AG04450 (cell line): Measurements from ENCODE around the gene CISD3. TPM values are rescaled to one million over a fixed set of nuclear protein-coding genes. Genes with fewer than 3 reads are reported as not detected.
A peak's percentile ranks its signal among the peaks of the same experiment; 100 is the strongest.

Experiments used
- CTCF ChIA-PET: fragments of 300-600, 350-600 bp; formaldehyde crosslinking; extraction: SDS; loops from one replicate; lab custom pipeline; 2022; ENCODE audit warnings: antibody characterized with exemption, inconsistent platforms; lab: Charles Lee
- POLR2A ChIA-PET: fragments of 350-600 bp; formaldehyde crosslinking; extraction: SDS; loops from one replicate; lab custom pipeline; 2021; ENCODE audit warnings: antibody characterized with exemption, inconsistent platforms; lab: Yijun Ruan, JAX
- DNase-seq: peaks from one replicate; pipeline ENCODE4 v3.0.0-alpha.2; 2011; ENCODE audit warnings: low read depth, low spot score
- H3K27ac ChIP-seq: one replicate; pipeline ENCODE4 v1.5.1; 2012; ENCODE audit warnings: low read depth, low read length, control low read depth
- H3K27me3 ChIP-seq: one replicate; pipeline ENCODE4 v1.6.0; 2012; ENCODE audit warnings: low read length; ENCODE audit not compliant: control insufficient read depth, insufficient read depth
- H3K4me3 ChIP-seq: 2 replicates; pipeline ENCODE4 v1.5.1; 2011; ENCODE audit warnings: mild to moderate bottlenecking, low read depth, low read length, control low read depth
- H3K9me3 ChIP-seq: 2 replicates; pipeline ENCODE4 v1.5.1; 2012; ENCODE audit warnings: low read length; ENCODE audit not compliant: control insufficient read depth, insufficient read depth
- CTCF ChIP-seq: IDR thresholded peaks from 2 replicates; pipeline ENCODE4 v1.5.1; 2011; ENCODE audit warnings: low read depth, low read length, control low read depth, inconsistent platforms
- polyA plus RNA-seq: library from polyadenylated mRNA; depleted of rRNA; stranded (reverse); fragments of >200 nt; gene quantifications from 2 replicates; pipeline ENCODE4 v1.2.3, GENCODE V29; 2011

CISD3 gene
- polyA plus RNA-seq, 1 experiment = 6.5 TPM

- CTCF ChIA-PET = interaction anchor here (0.6 to 2.3 kb wide), 3 partner anchors 24 to 278 kb away, joined by 3 to 6 read pairs (median 3); no protein-coding TSS in a partner anchor
- DNase-seq = no peak
- H3K27me3 ChIP-seq = no peaks in the 10 kb centered on the region
Observed at GRCh38 chr17:38704606-38705522, 25.3 kb upstream of the CISD3 start, which contains the start of gene MLLT6. Gene MLLT6, plus strand, starts transcription at chr17:38705273. Its CDS starts 360 bp downstream, at chr17:38705633.

GRCh38 chr17:38705523-38705802, 24.7 kb upstream of the CISD3 start:
- no peak overlapping the region for H3K27ac ChIP-seq
- POLR2A ChIA-PET = interaction anchor here (1.1 kb wide), 1 partner anchor 27 kb away, joined by 3 read pairs; no protein-coding TSS in a partner anchor
- CTCF ChIA-PET = interaction anchor here (1.0 to 2.3 kb wide), 2 partner anchors 24 to 30 kb away, joined by 3 to 6 read pairs; no protein-coding TSS in a partner anchor
- TF ChIP-seq CTCF = no peak
- no peaks in the 10 kb centered on the region for H3K27me3 ChIP-seq
- DNase-seq = no peak
- peak overlapping the region; percentile 69 for H3K4me3 ChIP-seq
- no peaks in the 10 kb centered on the region; the same call in 1 of the 2 replicates for H3K9me3 ChIP-seq

More at GRCh38 chr17:38704606-38705522, 25.3 kb upstream of the CISD3 start, which contains the start of gene MLLT6:
- Histone ChIP-seq H3K4me3 (peak within 1 kb of the TSS; percentile 71), H3K9me3 (no peaks in the 10 kb centered on the region; the same call in 1 of the 2 replicates), H3K27ac (peak within 1 kb of the TSS; percentile 81)
- TF ChIP-seq CTCF = no peak
- POLR2A ChIA-PET = interaction anchor here (0.6 to 1.1 kb wide), 2 partner anchors 17 to 27 kb away, joined by 3 to 6 read pairs; no protein-coding TSS in a partner anchor

- no peaks in the 10 kb centered on the region for H3K27me3 ChIP-seq
- ChIA-PET CTCF (interaction anchor here (1.0 to 2.3 kb wide), 4 partner anchors 23 to 38 kb away, joined by 3 to 6 read pairs (median 4); no protein-coding TSS in a partner anchor), POLR2A (no interaction called here)
- peak overlapping the region; percentile 69 for H3K4me3 ChIP-seq
- no peak for TF ChIP-seq CTCF
- H3K27ac ChIP-seq = peak overlapping the region; percentile 11
- no peak for DNase-seq
- no peaks in the 10 kb centered on the region; the same call in 1 of the 2 replicates for H3K9me3 ChIP-seq
Observed at GRCh38 chr17:38705803-38706504, 24.2 kb upstream of the CISD3 start.

GRCh38 chr17:38706505-38707216, 23.5 kb upstream of the CISD3 start:
- no peaks in the 10 kb centered on the region; the same call in 1 of the 2 replicates for H3K9me3 ChIP-seq
- no peak for DNase-seq
- peak overlapping the region; percentile 69 for H3K4me3 ChIP-seq
- CTCF ChIA-PET = interaction anchor here (1.0 to 1.1 kb wide), 2 partner anchors 28 to 39 kb away, joined by 3 to 4 read pairs; no protein-coding TSS in a partner anchor
- H3K27me3 ChIP-seq = no peaks in the 10 kb centered on the region
- no peak overlapping the region for H3K27ac ChIP-seq
- TF ChIP-seq CTCF = no peak
- POLR2A ChIA-PET = interaction anchor here (0.6 kb wide), 1 partner anchor 43 kb away, joined by 4 read pairs; no protein-coding TSS in a partner anchor
